MG63 (cell line): ENCODE data around the gene CTNNBIP1. TPM values are rescaled to one million over a fixed set of nuclear protein-coding genes. Genes with fewer than 3 reads are reported as not detected.
A peak's percentile ranks its signal among the peaks of the same experiment; 100 is the strongest.

ENCODE experiments used
- DNase-seq: peaks from one replicate; pipeline ENCODE4 v3.0.0-alpha.2; 2020
- H3K27me3 ChIP-seq: fragments of 250-450 bp; sonication (Bioruptor Pico); 2 replicates; pipeline ENCODE4 v1.5.1; 2020; ENCODE audit warnings: mild to moderate bottlenecking, moderate library complexity
- H3K36me3 ChIP-seq: fragments of 250-450 bp; sonication (Bioruptor Pico); 2 replicates; pipeline ENCODE4 v1.5.1; 2020; ENCODE audit warnings: mild to moderate bottlenecking, moderate library complexity
- H3K4me3 ChIP-seq: fragments of 250-450 bp; sonication (Bioruptor Pico); 2 replicates; pipeline ENCODE4 v1.5.1; 2020; ENCODE audit warnings: mild to moderate bottlenecking, moderate library complexity
- H3K9me3 ChIP-seq: fragments of 250-450 bp; sonication (Bioruptor Pico); 2 replicates; pipeline ENCODE4 v1.5.1; 2020; ENCODE audit warnings: mild to moderate bottlenecking, moderate library complexity
- total RNA-seq: library from RNA; depleted of rRNA; stranded (reverse); fragments of >200 nt; shearing (Covaris generic); gene quantifications from 2 replicates; pipeline ENCODE4 v1.2.3, GENCODE V29; 2014; ENCODE audit warnings: low replicate concordance

CTNNBIP1 gene
- total RNA-seq, 1 experiment from 2014 or later = 21.5 TPM

- Histone ChIP-seq H3K27me3 (no peaks in the 10 kb centered on the region), H3K9me3 (no peaks in the 10 kb centered on the region), H3K36me3 (no peaks in the 10 kb centered on the region; the same call in 1 of the 2 replicates), H3K4me3 (no peak overlapping the region)
- no peak for DNase-seq
Observed at GRCh38 chr1:9871707-9872425, 38.2 kb downstream of the CTNNBIP1 start.

GRCh38 chr1:9871021-9871420 is 39.0 kb downstream of the CTNNBIP1 start:
- DNase-seq = no peak
- no peak overlapping the region for H3K4me3 ChIP-seq
- no peaks in the 10 kb centered on the region for H3K9me3 ChIP-seq

GRCh38 chr1:9870572-9870971 is 39.5 kb downstream of the CTNNBIP1 start:
- Histone ChIP-seq H3K27me3 (no peaks in the 10 kb centered on the region), H3K36me3 (no peaks in the 10 kb centered on the region; the same call in 1 of the 2 replicates), H3K9me3 (no peaks in the 10 kb centered on the region), H3K4me3 (no peak overlapping the region)
- no peak for DNase-seq

More at GRCh38 chr1:9871021-9871420, 39.0 kb downstream of the CTNNBIP1 start:
- Histone ChIP-seq H3K36me3 (no peaks in the 10 kb centered on the region; the same call in 1 of the 2 replicates), H3K27me3 (no peaks in the 10 kb centered on the region)

GRCh38 chr1:9869831-9870251 is 40.2 kb downstream of the CTNNBIP1 start:
- H3K9me3 ChIP-seq = no peaks in the 10 kb centered on the region
- no peak for DNase-seq
- H3K36me3 ChIP-seq = no peaks in the 10 kb centered on the region; the same call in 1 of the 2 replicates
- H3K4me3 ChIP-seq = no peak overlapping the region
- no peaks in the 10 kb centered on the region for H3K27me3 ChIP-seq

- Histone ChIP-seq H3K4me3 (no peak overlapping the region), H3K9me3 (no peaks in the 10 kb centered on the region), H3K36me3 (no peaks in the 10 kb centered on the region; the same call in 1 of the 2 replicates), H3K27me3 (no peaks in the 10 kb centered on the region)
- DNase-seq = no peak
Observed at GRCh38 chr1:9868244-9868590, 41.9 kb downstream of the CTNNBIP1 start.

- no peak overlapping the region for H3K4me3 ChIP-seq
- DNase-seq = peak; percentile 49
- H3K27me3 ChIP-seq = no peaks in the 10 kb centered on the region
- no peaks in the 10 kb centered on the region for H3K9me3 ChIP-seq
- H3K36me3 ChIP-seq = no peaks in the 10 kb centered on the region; the same call in 1 of the 2 replicates
Observed at GRCh38 chr1:9867408-9868243, 42.4 kb downstream of the CTNNBIP1 start.

GRCh38 chr1:9866836-9867235 is 43.2 kb downstream of the CTNNBIP1 start:
- Histone ChIP-seq H3K4me3 (no peak overlapping the region), H3K27me3 (no peaks in the 10 kb centered on the region), H3K36me3 (no peaks in the 10 kb centered on the region; the same call in 1 of the 2 replicates), H3K9me3 (no peaks in the 10 kb centered on the region)
- no peak for DNase-seq

GRCh38 chr1:9865724-9866123 is 44.3 kb downstream of the CTNNBIP1 start:
- Histone ChIP-seq H3K27me3 (no peaks in the 10 kb centered on the region), H3K36me3 (no peaks in the 10 kb centered on the region; the same call in 1 of the 2 replicates)

GRCh38 chr1:9863371-9863770 is 46.7 kb downstream of the CTNNBIP1 start:
- Histone ChIP-seq H3K36me3 (no peaks in the 10 kb centered on the region), H3K9me3 (no peaks in the 10 kb centered on the region), H3K27me3 (no peaks in the 10 kb centered on the region), H3K4me3 (no peak overlapping the region)
- DNase-seq = no peak

More at GRCh38 chr1:9865724-9866123, 44.3 kb downstream of the CTNNBIP1 start:
- DNase-seq = no peak
- no peak overlapping the region for H3K4me3 ChIP-seq
- no peaks in the 10 kb centered on the region for H3K9me3 ChIP-seq

GRCh38 chr1:9861360-9861759 is 48.7 kb downstream of the CTNNBIP1 start:
- no peaks in the 10 kb centered on the region for H3K27me3 ChIP-seq
- no peak overlapping the region for H3K4me3 ChIP-seq
- DNase-seq = no peak
- H3K9me3 ChIP-seq = no peaks in the 10 kb centered on the region
- H3K36me3 ChIP-seq = no peaks in the 10 kb centered on the region

- Histone ChIP-seq H3K36me3 (no peaks in the 10 kb centered on the region), H3K4me3 (no peak overlapping the region), H3K9me3 (no peaks in the 10 kb centered on the region), H3K27me3 (no peaks in the 10 kb centered on the region)
- DNase-seq = no peak
Observed at GRCh38 chr1:9860887-9861286, 49.2 kb downstream of the CTNNBIP1 start.

GRCh38 chr1:9859281-9860014 is 50.6 kb downstream of the CTNNBIP1 start:
- Histone ChIP-seq H3K9me3 (no peaks in the 10 kb centered on the region; the same call in 1 of the 2 replicates), H3K4me3 (no peak overlapping the region), H3K27me3 (no peaks in the 10 kb centered on the region), H3K36me3 (no peaks in the 10 kb centered on the region; the same call in 1 of the 2 replicates)
- peak; percentile 56 for DNase-seq

GRCh38 chr1:9858293-9859035 is 51.6 kb downstream of the CTNNBIP1 start:
- Histone ChIP-seq H3K4me3 (no peak overlapping the region), H3K27me3 (no peaks in the 10 kb centered on the region), H3K36me3 (peaks cover 2% of the 10 kb centered on the region), H3K9me3 (peaks cover 5% of the 10 kb centered on the region; the same call in 1 of the 2 replicates)
- no peak for DNase-seq

GRCh38 chr1:9855186-9855585 is 54.9 kb downstream of the CTNNBIP1 start:
- no peak overlapping the region for H3K4me3 ChIP-seq
- H3K9me3 ChIP-seq = peaks cover 6% of the 10 kb centered on the region; the same call in 1 of the 2 replicates
- peaks cover 2% of the 10 kb centered on the region for H3K36me3 ChIP-seq
- no peaks in the 10 kb centered on the region for H3K27me3 ChIP-seq
- no peak for DNase-seq

- H3K4me3 ChIP-seq = no peak overlapping the region
- peaks cover 6% of the 10 kb centered on the region; the same call in 1 of the 2 replicates for H3K9me3 ChIP-seq
- H3K36me3 ChIP-seq = peaks cover 2% of the 10 kb centered on the region
- DNase-seq = no peak
- no peaks in the 10 kb centered on the region for H3K27me3 ChIP-seq
Observed at GRCh38 chr1:9853249-9853595, 56.8 kb downstream of the CTNNBIP1 start.
